Activated CD8-positive, alpha-beta memory T cell treated with anti-CD3 and anti-CD28 coated beads for 4 hours (primary cell): ENCODE data around the gene GPR155.

ENCODE experiments used
- DNase-seq, 2 donors: peaks; one replicate each; pipeline ENCODE4 v3.0.0-alpha.2; 2020; ENCODE audit warnings: low read depth in 2 of 2

The GPR155 gene, protein sequence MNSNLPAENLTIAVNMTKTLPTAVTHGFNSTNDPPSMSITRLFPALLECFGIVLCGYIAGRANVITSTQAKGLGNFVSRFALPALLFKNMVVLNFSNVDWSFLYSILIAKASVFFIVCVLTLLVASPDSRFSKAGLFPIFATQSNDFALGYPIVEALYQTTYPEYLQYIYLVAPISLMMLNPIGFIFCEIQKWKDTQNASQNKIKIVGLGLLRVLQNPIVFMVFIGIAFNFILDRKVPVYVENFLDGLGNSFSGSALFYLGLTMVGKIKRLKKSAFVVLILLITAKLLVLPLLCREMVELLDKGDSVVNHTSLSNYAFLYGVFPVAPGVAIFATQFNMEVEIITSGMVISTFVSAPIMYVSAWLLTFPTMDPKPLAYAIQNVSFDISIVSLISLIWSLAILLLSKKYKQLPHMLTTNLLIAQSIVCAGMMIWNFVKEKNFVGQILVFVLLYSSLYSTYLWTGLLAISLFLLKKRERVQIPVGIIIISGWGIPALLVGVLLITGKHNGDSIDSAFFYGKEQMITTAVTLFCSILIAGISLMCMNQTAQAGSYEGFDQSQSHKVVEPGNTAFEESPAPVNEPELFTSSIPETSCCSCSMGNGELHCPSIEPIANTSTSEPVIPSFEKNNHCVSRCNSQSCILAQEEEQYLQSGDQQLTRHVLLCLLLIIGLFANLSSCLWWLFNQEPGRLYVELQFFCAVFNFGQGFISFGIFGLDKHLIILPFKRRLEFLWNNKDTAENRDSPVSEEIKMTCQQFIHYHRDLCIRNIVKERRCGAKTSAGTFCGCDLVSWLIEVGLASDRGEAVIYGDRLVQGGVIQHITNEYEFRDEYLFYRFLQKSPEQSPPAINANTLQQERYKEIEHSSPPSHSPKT

DNA sequence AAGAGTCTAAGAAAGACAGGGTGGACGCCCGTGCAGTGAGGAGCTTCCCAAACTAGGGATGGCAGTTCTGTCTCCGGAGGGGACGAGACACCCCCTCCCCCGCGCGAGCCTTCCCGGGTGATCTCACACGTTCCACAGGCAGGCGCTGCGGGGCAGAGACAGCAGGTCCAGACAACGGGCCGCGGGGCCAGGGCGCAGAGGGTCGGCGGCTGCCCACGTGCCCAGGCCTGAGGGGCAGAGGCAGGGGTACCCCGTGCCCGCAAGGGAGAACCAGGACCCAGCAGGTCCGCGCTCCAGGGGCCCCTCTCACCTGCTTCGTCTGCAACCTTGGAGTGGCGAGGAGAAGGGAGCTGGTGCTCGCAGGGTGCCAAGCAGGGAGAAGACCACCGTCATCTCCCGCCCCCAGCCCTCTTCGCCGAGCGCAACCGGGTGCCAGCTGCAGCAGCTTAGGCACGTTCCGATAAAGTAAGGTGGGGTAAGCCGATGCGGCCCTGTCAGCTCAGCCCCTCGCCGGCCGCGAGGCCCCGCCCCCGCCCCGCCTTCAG, at the start of gene GPR155:
GPR155 (minus strand) TSS at position 467 of the 545 bp plus-strand sequence. CDS start 5,073 bp downstream, outside the sequence.
- no peak for DNase-seq

DNA sequence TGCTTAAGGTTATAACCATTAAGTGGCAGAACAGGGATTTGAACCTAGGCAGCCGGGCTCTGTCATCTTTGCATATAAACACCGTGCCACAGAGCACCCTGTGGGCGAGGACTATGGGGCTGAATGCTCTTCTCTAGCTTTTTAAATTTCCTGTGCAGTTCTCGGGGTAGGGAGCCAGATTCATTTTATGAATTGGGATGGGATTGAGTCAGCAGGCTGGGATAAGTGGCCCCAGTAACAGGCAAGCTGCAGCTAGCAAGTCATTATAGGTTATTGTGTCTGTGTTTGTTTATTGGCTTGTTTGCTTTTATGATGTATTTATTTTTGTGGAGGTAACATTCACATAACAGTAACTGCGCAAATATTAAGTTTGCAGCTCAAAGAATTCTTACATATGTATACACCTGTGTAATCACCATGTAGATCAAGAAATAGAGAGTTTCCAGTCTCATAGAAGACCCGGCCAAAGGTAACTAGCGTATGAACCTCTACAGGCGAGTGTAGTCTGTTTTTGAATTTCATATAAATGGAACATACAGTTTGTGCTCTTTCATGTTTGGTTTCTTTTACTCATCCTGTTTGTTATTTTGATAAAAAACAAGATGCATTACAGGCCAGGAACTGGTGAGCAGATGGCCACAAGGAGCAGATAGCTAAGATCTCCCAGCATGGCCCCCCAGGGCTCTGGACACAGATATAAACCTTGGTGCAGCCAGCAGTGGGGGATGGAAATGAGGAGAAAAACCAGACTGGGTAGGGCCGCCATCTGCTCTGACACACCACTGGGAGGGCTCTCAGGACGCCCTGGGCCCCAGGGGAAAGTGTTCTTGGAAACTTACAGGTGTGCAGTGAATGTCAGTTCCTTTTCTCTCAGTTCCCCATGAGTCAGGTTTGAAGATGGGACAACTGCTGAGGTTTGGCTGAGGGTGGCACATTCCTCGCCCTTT, 49.2 kb upstream of the GPR155 start:
- DNase-seq: no peak

DNA sequence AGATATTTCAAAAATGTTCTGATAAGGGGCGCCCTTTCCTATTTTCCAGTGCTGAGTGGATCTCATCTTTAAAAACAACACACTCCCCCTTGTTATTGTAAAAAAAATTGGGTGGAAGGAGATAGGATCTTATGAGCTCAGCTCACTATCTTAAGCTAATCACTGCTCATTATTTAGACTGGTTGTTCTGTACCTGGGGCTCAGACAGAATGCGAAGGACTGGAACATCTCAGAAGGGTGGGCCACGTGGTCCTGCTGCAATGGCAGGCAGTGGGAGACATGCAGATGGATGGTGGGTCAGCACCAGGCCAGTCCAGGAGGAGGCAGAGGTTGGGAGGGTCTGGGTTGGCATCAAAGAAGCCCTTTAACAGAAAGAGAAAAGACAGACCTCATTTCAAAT, 48.3 kb upstream of the GPR155 start:
- no peak for DNase-seq

DNA sequence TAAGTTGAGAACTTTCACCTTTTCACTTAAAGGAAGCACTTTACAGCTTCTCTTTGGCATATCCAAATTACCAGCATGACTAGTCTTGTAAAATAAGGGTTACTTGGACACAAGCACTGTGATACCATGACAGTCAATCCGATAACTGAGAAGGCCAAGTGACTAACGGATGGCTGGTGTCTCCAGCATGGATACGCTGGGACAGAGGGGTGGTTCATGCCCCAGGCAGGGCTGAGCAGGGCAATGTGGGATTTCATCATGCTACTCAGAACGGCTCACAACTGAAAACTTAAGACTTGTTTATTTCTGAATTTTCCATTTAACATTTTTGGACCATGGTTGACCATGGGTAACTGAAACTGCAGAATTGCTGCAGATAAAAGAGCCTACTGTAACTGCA, 43.1 kb upstream of the GPR155 start:
- no peak for DNase-seq

- no peak for DNase-seq
Measured at GRCh38 chr2:174527959-174528358, 41.1 kb upstream of the GPR155 start.

GRCh38 chr2:174527101-174527721, 40.4 kb upstream of the GPR155 start:
- no peak for DNase-seq

GRCh38 chr2:174524527-174524926, 37.7 kb upstream of the GPR155 start:
- no peak for DNase-seq

DNA sequence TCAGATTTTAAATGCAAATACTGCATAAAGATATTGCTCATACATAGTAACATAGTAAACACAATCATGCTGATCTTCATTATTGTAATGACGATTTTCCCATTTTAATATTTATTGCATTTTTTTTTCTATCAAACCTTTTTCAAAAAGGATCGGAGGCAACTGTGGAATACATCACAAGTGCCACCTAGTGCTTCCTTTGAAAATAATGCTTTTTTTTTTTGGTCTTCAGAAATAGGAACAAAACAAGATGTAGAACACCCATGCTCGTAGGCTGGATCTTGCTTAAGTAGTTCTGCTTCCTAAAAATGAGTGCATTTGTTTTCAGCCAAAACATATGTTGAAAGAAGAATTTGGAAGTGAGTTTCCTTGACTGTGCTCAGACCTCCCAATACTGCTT, 35.7 kb upstream of the GPR155 start:
- no peak for DNase-seq

GRCh38 chr2:174518395-174518794, 31.6 kb upstream of the GPR155 start:
- no peak for DNase-seq

GRCh38 chr2:174516501-174517378, 29.9 kb upstream of the GPR155 start:
- no peak for DNase-seq

GRCh38 chr2:174512345-174512744, 25.5 kb upstream of the GPR155 start:
- no peak for DNase-seq

DNA sequence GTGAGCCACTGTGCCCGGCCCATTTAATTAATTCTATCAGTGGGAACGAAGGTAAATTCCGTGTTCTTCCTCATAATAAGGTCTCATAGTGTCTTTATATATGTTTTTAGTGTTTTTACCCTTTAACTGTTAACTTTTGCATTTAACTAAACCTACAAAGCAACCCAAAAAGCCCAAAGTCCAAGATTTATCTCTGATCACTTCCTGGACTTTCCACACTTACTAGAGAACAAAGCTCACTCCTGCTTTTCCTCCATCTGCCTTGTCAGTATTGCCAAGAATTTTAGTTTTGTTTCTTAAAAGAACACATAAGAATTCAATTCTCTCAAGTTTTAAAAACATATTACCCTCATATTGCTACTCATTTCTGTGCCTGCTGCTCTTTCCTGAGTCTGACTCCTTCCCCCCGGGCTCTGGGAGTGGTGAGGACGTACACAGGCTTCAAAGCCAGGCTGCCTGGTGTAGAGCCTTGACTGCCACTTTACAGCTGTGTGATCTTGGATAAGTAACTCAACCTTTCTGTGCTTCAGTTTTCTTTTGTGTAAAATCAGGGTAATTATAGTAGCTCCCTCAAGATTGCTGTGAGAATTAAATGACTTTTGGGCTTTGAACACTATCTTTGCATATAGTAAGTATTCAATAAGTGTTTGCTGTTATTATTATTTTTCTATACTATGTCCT, 24.9 kb upstream of the GPR155 start:
- no peak for DNase-seq

DNA sequence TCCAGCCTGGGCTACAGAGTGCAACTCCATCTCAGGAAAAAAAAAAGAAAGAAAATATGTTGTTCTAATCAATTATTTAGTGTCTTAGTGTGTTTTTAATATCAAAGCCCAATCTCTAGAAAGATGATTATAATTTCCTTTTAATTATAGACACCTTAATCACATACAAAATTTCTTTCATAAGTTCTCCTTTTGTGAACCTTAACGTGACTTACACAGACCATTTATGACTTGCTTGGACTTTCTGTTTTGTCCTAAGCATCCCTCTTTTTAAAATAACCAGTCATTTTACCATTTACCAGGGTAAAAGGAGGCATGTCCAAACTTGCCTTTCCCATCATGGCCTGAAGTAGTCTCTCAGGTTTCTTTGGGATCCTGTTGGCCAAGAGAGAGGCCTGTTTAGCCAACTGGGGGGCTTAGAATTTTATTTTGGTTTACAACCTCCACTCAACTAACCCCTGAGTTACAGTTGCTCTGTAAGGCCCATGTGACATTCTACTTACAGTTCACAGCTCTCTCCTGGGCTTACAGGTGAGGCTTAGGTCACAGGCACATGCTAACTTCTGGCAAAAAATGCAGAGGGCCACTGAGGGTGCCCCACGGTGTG, 23.9 kb upstream of the GPR155 start:
- no peak for DNase-seq

GRCh38 chr2:174503161-174503809, 16.5 kb upstream of the GPR155 start:
- DNase-seq: no peak

GRCh38 chr2:174499371-174499770, 12.5 kb upstream of the GPR155 start:
- no peak for DNase-seq

DNA sequence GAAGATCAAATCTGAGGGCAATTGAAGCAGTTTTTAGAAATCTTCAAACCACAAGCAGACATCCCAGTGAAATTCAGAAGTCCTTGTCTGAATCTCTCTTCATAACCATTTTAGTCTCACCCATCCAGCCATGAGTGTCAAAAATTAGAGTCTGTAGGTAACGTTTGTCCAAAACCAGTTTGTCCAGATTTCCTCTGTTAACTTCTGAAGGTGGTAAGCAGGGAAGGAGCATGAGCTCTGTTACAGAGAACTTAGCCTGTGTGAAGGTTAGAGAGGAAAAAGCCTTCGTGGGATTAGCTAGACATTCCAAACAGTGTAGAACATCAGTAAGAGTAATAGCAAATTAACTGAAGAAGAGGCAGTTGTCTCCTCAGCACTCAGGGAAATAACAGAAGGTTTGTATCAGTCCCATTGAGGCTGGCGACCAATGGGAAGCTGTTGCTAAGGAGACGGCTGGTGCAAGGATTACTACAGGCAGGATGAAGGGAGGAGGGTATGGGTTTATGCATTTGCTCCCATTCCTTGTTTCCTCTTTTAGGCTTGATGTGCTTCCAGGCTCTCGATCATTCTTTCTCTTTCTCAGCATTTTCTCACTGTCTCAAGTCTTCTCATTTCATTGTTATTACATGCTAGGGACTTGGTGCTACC, 8.7 kb upstream of the GPR155 start:
- no peak for DNase-seq

DNA sequence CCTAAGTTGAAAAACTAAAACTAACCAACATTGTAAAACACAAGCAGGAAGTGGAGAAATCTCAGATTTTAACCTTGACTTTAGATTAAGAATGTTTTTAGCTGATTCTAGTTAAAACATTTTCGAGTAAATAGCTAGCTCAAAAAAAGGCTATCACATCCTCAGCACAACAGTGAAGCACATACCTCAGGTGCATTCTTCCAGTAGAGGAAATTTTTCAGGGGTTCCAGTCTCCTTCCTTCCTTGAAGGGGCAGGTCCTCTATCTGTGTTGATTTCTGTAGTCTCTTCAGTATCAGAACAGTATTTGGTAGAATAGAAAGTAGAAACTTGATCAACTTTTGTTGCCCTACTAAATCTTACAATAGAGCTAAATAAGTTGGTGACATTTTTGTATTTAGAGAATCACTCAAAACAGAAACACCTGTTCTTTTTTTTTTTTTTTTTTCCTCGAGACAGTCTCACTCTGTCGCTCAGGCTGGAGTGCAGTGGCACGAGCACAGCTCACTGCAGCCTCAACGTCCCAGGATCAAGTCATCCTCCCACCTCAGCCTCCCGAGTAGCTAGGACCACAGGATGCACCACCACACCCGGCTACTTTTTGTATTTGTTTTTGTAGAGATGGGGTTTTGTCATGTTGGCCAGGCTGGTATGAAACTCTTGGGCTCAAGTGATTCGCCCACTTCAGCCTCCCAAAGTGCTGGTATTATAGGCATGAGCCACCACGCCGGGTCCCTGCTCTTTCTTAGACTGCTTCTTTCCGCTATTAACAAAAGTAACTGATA, 6.9 kb upstream of the GPR155 start:
- DNase-seq: no peak
